IMR-90 (cell line): Measurements from ENCODE around the gene TP63. TPM values are rescaled to one million over a fixed set of nuclear protein-coding genes. Genes with fewer than 3 reads are reported as not detected.

Experiments used
- ATAC-seq: fragments of 200-7000 bp; cut with Tn5 transposase; 2 replicates; pipeline ENCODE4 v1.9.1; 2020; ENCODE audit warnings: low read depth, mild to moderate bottlenecking, moderate library complexity
- BruUV-seq: library from RNA; stranded (reverse); fragments of 400-500 nt; replicated peaks from 2 replicates; lab custom pipeline; 2021; lab: Mats Ljungman, UMichigan
- CTCF ChIA-PET: fragments of 300-600 bp; formaldehyde crosslinking; extraction: SDS; loops from one replicate; lab custom pipeline; 2021; ENCODE audit warnings: antibody characterized with exemption; lab: Yijun Ruan, JAX
- POLR2A ChIA-PET: fragments of 300-600 bp; sonication (Branson Sonifier 250); formaldehyde crosslinking; loops from one replicate; lab custom pipeline; 2022; ENCODE audit warnings: antibody characterized with exemption; ENCODE audit not compliant: unreplicated experiment; lab: Charles Lee
- DNase-seq: peaks from one replicate; pipeline ENCODE4 v3.0.0; 2013
- H2AFZ ChIP-seq: replicated peaks from 2 replicates; pipeline ENCODE3; 2013; ENCODE audit warnings: low read length, mild to moderate bottlenecking; ENCODE audit not compliant: poor library complexity
- H2AK5ac ChIP-seq: 2 replicates; pipeline ENCODE4 v1.6.1; 2013; ENCODE audit warnings: low read depth, low read length, inconsistent platforms
- H2AK9ac ChIP-seq: replicated peaks from 2 replicates; pipeline ENCODE3; 2013; ENCODE audit warnings: mild to moderate bottlenecking, low read depth, low read length, moderate library complexity; ENCODE audit not compliant: poor library complexity
- H2BK120ac ChIP-seq: 2 replicates; pipeline ENCODE4 v1.6.1; 2013; ENCODE audit warnings: low read depth, low read length, inconsistent platforms
- H2BK15ac ChIP-seq: 3 replicates; pipeline ENCODE4 v1.6.1; 2013; ENCODE audit warnings: low read depth, low read length, inconsistent platforms
- H2BK20ac ChIP-seq: 2 replicates; pipeline ENCODE4 v1.6.1; 2013; ENCODE audit warnings: low read depth, mild to moderate bottlenecking, inconsistent platforms, low read length, moderate library complexity
- H2BK5ac ChIP-seq: 2 replicates; pipeline ENCODE4 v1.6.1; 2013; ENCODE audit warnings: mild to moderate bottlenecking, low read depth, low read length, inconsistent platforms; ENCODE audit not compliant: poor library complexity, severe bottlenecking
- H3K14ac ChIP-seq: replicated peaks from 2 replicates; pipeline ENCODE4 v1.6.1; 2013; ENCODE audit warnings: low read depth, low read length, inconsistent platforms
- H3K18ac ChIP-seq: 2 replicates; pipeline ENCODE4 v1.6.1; 2013; ENCODE audit warnings: low read depth, low read length, control low read depth
- H3K23ac ChIP-seq: 2 replicates; pipeline ENCODE4 v1.6.1; 2013; ENCODE audit warnings: low read depth, low read length, inconsistent platforms
- H3K27ac ChIP-seq: 2 replicates; pipeline ENCODE4 v1.5.1; 2013; ENCODE audit warnings: mild to moderate bottlenecking, control low read depth, low read length; ENCODE audit not compliant: insufficient read depth
- H3K27me3 ChIP-seq: 2 replicates; pipeline ENCODE4 v1.6.1; 2013; ENCODE audit warnings: low read length; ENCODE audit not compliant: control insufficient read depth, insufficient read depth
- H3K36me3 ChIP-seq: 2 replicates; pipeline ENCODE4 v1.6.1; 2013; ENCODE audit warnings: low read length, mixed read lengths; ENCODE audit not compliant: control insufficient read depth, insufficient read depth
- H3K4ac ChIP-seq: 2 replicates; pipeline ENCODE4 v1.6.1; 2013; ENCODE audit warnings: low read depth, low read length, inconsistent platforms
- H3K4me1 ChIP-seq: 2 replicates; pipeline ENCODE4 v1.6.1; 2013; ENCODE audit warnings: low read length, mixed read lengths; ENCODE audit not compliant: control insufficient read depth, insufficient read depth
- H3K4me2 ChIP-seq: 2 replicates; pipeline ENCODE4 v1.6.1; 2013; ENCODE audit warnings: low read depth, mild to moderate bottlenecking, control low read depth, low read length, moderate library complexity
- H3K4me3 ChIP-seq: 2 replicates; pipeline ENCODE4 v1.5.1; 2013; ENCODE audit warnings: low read depth, mild to moderate bottlenecking, control low read depth, low read length, moderate library complexity; ENCODE audit not compliant: insufficient read depth
- H3K56ac ChIP-seq: 2 replicates; pipeline ENCODE4 v1.6.1; 2013; ENCODE audit warnings: low read length, inconsistent platforms; ENCODE audit not compliant: insufficient read depth; ENCODE audit errors: extremely low read depth
- H3K79me1 ChIP-seq, 2 experiments: 2 replicates each; pipeline ENCODE4 v1.6.1; 2013; ENCODE audit warnings: low read length in 2 of 2, inconsistent platforms in 1 of 2, low read depth in 1 of 2
- H3K9ac ChIP-seq: 2 replicates; pipeline ENCODE4 v1.6.1; 2013; ENCODE audit warnings: low read depth, low read length, control low read depth
- H3K9me1 ChIP-seq: 2 replicates; pipeline ENCODE4 v1.6.1; 2013; ENCODE audit warnings: low read length, inconsistent platforms; ENCODE audit not compliant: insufficient read depth
- H3K9me3 ChIP-seq: 2 replicates; pipeline ENCODE4 v1.6.1; 2013; ENCODE audit warnings: low read length; ENCODE audit not compliant: control insufficient read depth, insufficient read depth
- H4K20me1 ChIP-seq: 2 replicates; pipeline ENCODE4 v1.6.1; 2013; ENCODE audit warnings: low read length, inconsistent platforms; ENCODE audit not compliant: insufficient read depth
- H4K5ac ChIP-seq: 2 replicates; pipeline ENCODE4 v1.6.1; 2013; ENCODE audit warnings: mild to moderate bottlenecking, low read depth, low read length, control low read depth
- H4K8ac ChIP-seq, 2 experiments: 2 replicates each; pipeline ENCODE4 v1.6.1; 2013; ENCODE audit warnings: low read depth in 2 of 2, low read length in 2 of 2, control low read depth in 1 of 2, inconsistent platforms in 1 of 2
- H4K91ac ChIP-seq: 2 replicates; pipeline ENCODE4 v1.6.1; 2013; ENCODE audit warnings: low read depth, low read length, inconsistent platforms; ENCODE audit not compliant: insufficient read depth
- MAFK ChIP-seq: IDR thresholded peaks from 2 replicates; pipeline ENCODE4 v1.6.1; 2012; ENCODE audit warnings: low read depth, low read length, improper control_type of control experiment
- MXI1 ChIP-seq: IDR thresholded peaks from 2 replicates; pipeline ENCODE4 v1.6.1; 2012; ENCODE audit warnings: low read depth, mild to moderate bottlenecking, low read length, moderate library complexity, borderline replicate concordance
- NFE2L2 ChIP-seq: fragments of 150-350 bp; IDR thresholded peaks from 2 replicates; pipeline ENCODE4 v1.6.1; 2016; ENCODE audit warnings: low read depth, mild to moderate bottlenecking, low read length
- RFX5 ChIP-seq: IDR thresholded peaks from 2 replicates; pipeline ENCODE4 v1.8.0; 2012; ENCODE audit warnings: low read depth, mild to moderate bottlenecking, low read length, moderate library complexity
- WGBS, 2 experiments: methylation state at CpG; one replicate each; pipeline versions ENCODE4 v1.1.5 to v1.1.7; 2013; ENCODE audit warnings: missing lambda C conversion rate in 2 of 2; ENCODE audit not compliant: insufficient read length in 1 of 2; ENCODE audit errors: extremely low coverage in 2 of 2; 5-methylcytosine and 5-hydroxymethylcytosine counted together
- dilution Hi-C: fragments of 300-500 bp; cut with HindIII; formaldehyde crosslinking; loops from one replicate; pipeline ENCODE4 v1.14.3; 2018; ENCODE audit warnings: low sequenced_read_pairs; ENCODE audit not compliant: unreplicated experiment
- in situ Hi-C: fragments of 300-500 bp; cut with MboI; formaldehyde crosslinking; loops from 3 replicates; pipeline ENCODE4 v1.14.3; 2019; ENCODE audit warnings: low sequenced_read_pairs, inconsistent platforms, mixed read lengths
- intact Hi-C: fragments of 100-400 bp; cut with micrococcal nuclease; formaldehyde crosslinking; loops from 2 replicates; pipeline ENCODE4 v1.10.0; 2022
- polyA plus RNA-seq, 3 experiments: library from polyadenylated mRNA; depleted of rRNA; stranded (reverse); fragments of >200 nt; gene quantifications; 2 replicates each; pipeline ENCODE4 v1.2.3, GENCODE V29; 2012; ENCODE audit warnings: low replicate concordance in 1 of 3
- total RNA-seq: library from RNA; depleted of rRNA; stranded (reverse); fragments of >200 nt; gene quantifications from 2 replicates; pipeline ENCODE4 v1.2.3, GENCODE V29; 2012

Gene TP63
- total and polyA plus RNA-seq, 2 of the 4 experiments (the other 2 are of a cell fraction): not detected

- no peak overlapping the region for H2BK120ac ChIP-seq
- no peak overlapping the region for H3K4ac ChIP-seq
- no peak overlapping the region for H2AFZ ChIP-seq
- no peaks in the 10 kb centered on the region for H3K79me1 ChIP-seq
- no peaks in the 10 kb centered on the region for H3K4me1 ChIP-seq
- H4K91ac ChIP-seq: no peak overlapping the region
- no peak for TF ChIP-seq RFX5
- no peak for TF ChIP-seq NFE2L2
- no peak for TF ChIP-seq MAFK
- TF ChIP-seq MXI1: no peak
- H3K4me2 ChIP-seq: no peak overlapping the region
- no peak overlapping the region for H2AK5ac ChIP-seq
- no peak overlapping the region for H4K8ac ChIP-seq
- no peak overlapping the region for H3K23ac ChIP-seq
- no peak overlapping the region for H3K14ac ChIP-seq
- H3K18ac ChIP-seq: no peak overlapping the region
- no peaks in the 10 kb centered on the region for H3K36me3 ChIP-seq
- H3K9ac ChIP-seq: no peak overlapping the region
- peak; percentile 45 for DNase-seq
- no TSS peak for BruUV-seq
- H4K5ac ChIP-seq: no peak overlapping the region
- H3K4me3 ChIP-seq: no peak overlapping the region
- peak; percentile 32; the same call in 1 of the 2 replicates for ATAC-seq
- no peak overlapping the region for H2BK5ac ChIP-seq
- no peak overlapping the region for H3K27ac ChIP-seq
- H3K56ac ChIP-seq: no peak overlapping the region
- no peaks in the 10 kb centered on the region for H3K9me3 ChIP-seq
- dilution Hi-C loops: no loop called here
- no peak overlapping the region for H2BK20ac ChIP-seq
- no peak overlapping the region for H2AK9ac ChIP-seq
- peaks cover 3% of the 10 kb centered on the region; the same call in 1 of the 2 replicates for H3K27me3 ChIP-seq
- ChIA-PET CTCF (interaction anchor here (0.9 kb wide), 1 partner anchor 15 kb away, joined by 5 read pairs; no protein-coding TSS in a partner anchor), POLR2A (no interaction called here)
- in situ Hi-C loops: no loop called here
- intact Hi-C loops: no loop called here
- no peaks in the 10 kb centered on the region for H4K20me1 ChIP-seq
- no peak overlapping the region for H2BK15ac ChIP-seq
- H3K9me1 ChIP-seq: no peaks in the 10 kb centered on the region
- WGBS, 2 experiments: 14% methylated on average over 1 of the region's 3 CpGs; no CpG with 5 or more reads in 1 of the 2 experiments
Observed at GRCh38 chr3:189787632-189788031, 156.4 kb downstream of the TP63 start.
